Lower lobe of right lung (tissue), 2 donors: ENCODE results near the gene AKAP6. TPM values are rescaled to one million over a fixed set of nuclear protein-coding genes. Genes with fewer than 3 reads are reported as not detected.

Source experiments
- ATAC-seq, 2 donors: fragments of 200-7000 bp; cut with Tn5 transposase; one replicate each; pipeline ENCODE4 v1.9.1; 2020 to 2022; ENCODE audit warnings: mild to moderate bottlenecking in 2 of 2, moderate library complexity in 2 of 2
- DNase-seq: peaks from one replicate; pipeline ENCODE4 v3.0.0-alpha.2; 2020
- H3K27ac ChIP-seq: fragments of 200-600 bp; one replicate; pipeline ENCODE4 v1.8.0; 2022
- H3K27me3 ChIP-seq: fragments of 200-600 bp; one replicate; pipeline ENCODE4 v1.8.0; 2022; ENCODE audit warnings: low read depth
- H3K36me3 ChIP-seq: fragments of 200-600 bp; one replicate; pipeline ENCODE4 v1.8.0; 2022; ENCODE audit warnings: mild to moderate bottlenecking
- H3K4me1 ChIP-seq: fragments of 200-600 bp; one replicate; pipeline ENCODE4 v1.8.0; 2022
- H3K4me3 ChIP-seq: fragments of 200-600 bp; one replicate; pipeline ENCODE4 v1.8.0; 2022; ENCODE audit warnings: mild to moderate bottlenecking
- H3K9me3 ChIP-seq: fragments of 200-600 bp; one replicate; pipeline ENCODE4 v1.8.0; 2022
- CTCF ChIP-seq: fragments of 200-600 bp; IDR thresholded peaks from one replicate; pipeline ENCODE4 v1.8.0; 2022; ENCODE audit warnings: antibody characterized with exemption, mild to moderate bottlenecking
- intact Hi-C: fragments of 100-400 bp; cut with DNase I; formaldehyde crosslinking; loops from one replicate; pipeline ENCODE4 v1.11.0; 2022
- long read RNA-seq: library from polyadenylated mRNA; unstranded; transcript quantifications from one replicate; pipeline ENCODE4 v2.0.0, GENCODE V29; 2021
- total RNA-seq: library from RNA; stranded (reverse); fragmentation: NEBNext Ultra II Directional; extraction: Animal tissue kit (Norgen Biotek cat#: 25700); gene quantifications from one replicate; pipeline ENCODE4 v1.2.1, GENCODE V29; 2021
- donor health status: DM: no; HTN: yes; CAD: no; lungs with severe emphysema.

The AKAP6 gene
- total RNA-seq, result 8.6 TPM
- long read RNA-seq, partial matches to known transcripts, result 3 of 8 reads
- long read RNA-seq, other reads (novel, unspliced or antisense), result 5 of 8 reads

GRCh38 chr14:32329146-32329545 is at the start of gene AKAP6:
Gene AKAP6, plus strand, starts transcription at chr14:32329298. Its CDS starts 104,196 bp downstream, at chr14:32433494.
- Histone ChIP-seq H3K27me3 (no peaks in the 10 kb centered on the region), H3K9me3 (no peaks in the 10 kb centered on the region), H3K4me1 (no peaks in the 10 kb centered on the region), H3K36me3 (no peaks in the 10 kb centered on the region), H3K27ac (no peak within 1 kb of the TSS), H3K4me3 (no peak within 1 kb of the TSS)
- DNase-seq, result no peak
- intact Hi-C loops, result no loop called here
- no peak for ATAC-seq
- no peak for TF ChIP-seq CTCF

- no peak for TF ChIP-seq CTCF
- Histone ChIP-seq H3K27me3 (no peaks in the 10 kb centered on the region), H3K27ac (no peak overlapping the region), H3K4me1 (no peaks in the 10 kb centered on the region), H3K36me3 (no peaks in the 10 kb centered on the region), H3K4me3 (no peak overlapping the region), H3K9me3 (no peaks in the 10 kb centered on the region)
- DNase-seq (no peak), ATAC-seq (no peak)
- intact Hi-C loops, result no loop called here
These were observed 42.5 kb upstream of the AKAP6 start for GRCh38 chr14:32286602-32287001.

GRCh38 chr14:32296366-32296765 is 32.7 kb upstream of the AKAP6 start:
- no peak for DNase-seq
- Histone ChIP-seq H3K27me3 (no peaks in the 10 kb centered on the region), H3K36me3 (no peaks in the 10 kb centered on the region), H3K4me3 (no peak overlapping the region), H3K27ac (no peak overlapping the region), H3K9me3 (no peaks in the 10 kb centered on the region), H3K4me1 (no peaks in the 10 kb centered on the region)
- no peak for ATAC-seq
- TF ChIP-seq CTCF, result no peak
- intact Hi-C loops, result no loop called here

GRCh38 chr14:32298346-32298745 is 30.8 kb upstream of the AKAP6 start:
- Histone ChIP-seq H3K4me3 (no peak overlapping the region), H3K36me3 (no peaks in the 10 kb centered on the region), H3K27ac (no peak overlapping the region), H3K27me3 (no peaks in the 10 kb centered on the region), H3K4me1 (no peaks in the 10 kb centered on the region), H3K9me3 (no peaks in the 10 kb centered on the region)
- DNase-seq (no peak), ATAC-seq (no peak)
- no peak for TF ChIP-seq CTCF
- intact Hi-C loops, result no loop called here

- intact Hi-C loops, result no loop called here
- Histone ChIP-seq H3K27ac (no peak overlapping the region), H3K4me3 (no peak overlapping the region), H3K4me1 (no peaks in the 10 kb centered on the region), H3K9me3 (no peaks in the 10 kb centered on the region), H3K36me3 (no peaks in the 10 kb centered on the region), H3K27me3 (no peaks in the 10 kb centered on the region)
- DNase-seq, result no peak
- no peak for TF ChIP-seq CTCF
- ATAC-seq, result no peak
These were observed 29.0 kb upstream of the AKAP6 start for GRCh38 chr14:32300136-32300535.

GRCh38 chr14:32303865-32304264 is 25.2 kb upstream of the AKAP6 start:
- DNase-seq (no peak), ATAC-seq (no peak)
- Histone ChIP-seq H3K27me3 (no peaks in the 10 kb centered on the region), H3K4me3 (no peak overlapping the region), H3K27ac (no peak overlapping the region), H3K9me3 (no peaks in the 10 kb centered on the region), H3K36me3 (no peaks in the 10 kb centered on the region), H3K4me1 (no peaks in the 10 kb centered on the region)
- no peak for TF ChIP-seq CTCF
- intact Hi-C loops, result no loop called here
